Panc1 (cell line): Measurements from ENCODE around the gene USP30. TPM values are rescaled to one million over a fixed set of nuclear protein-coding genes. Genes with fewer than 3 reads are reported as not detected.

ENCODE experiments used
- ATAC-seq: fragments of 200-7000 bp; cut with Tn5 transposase; 2 replicates; pipeline ENCODE4 v1.9.1; 2020; ENCODE audit warnings: mild to moderate bottlenecking, moderate library complexity
- BruUV-seq: library from RNA; stranded (reverse); fragments of 400-500 nt; replicated peaks from 2 replicates; lab custom pipeline; 2021; lab: Mats Ljungman, UMichigan
- CTCF ChIA-PET: fragments of 300-600 bp; sonication (Branson Sonifier 250); formaldehyde crosslinking; loops from one replicate; lab custom pipeline; 2022; ENCODE audit warnings: antibody characterized with exemption; lab: Charles Lee
- POLR2A ChIA-PET: fragments of 300-600 bp; sonication (Branson Sonifier 250); formaldehyde crosslinking; loops from one replicate; lab custom pipeline; 2022; ENCODE audit warnings: antibody characterized with exemption; lab: Charles Lee
- DNase-seq: peaks from one replicate; pipeline ENCODE4 v3.0.0-alpha.2; 2010; ENCODE audit warnings: low read depth, low spot score
- H3K27ac ChIP-seq: 2 replicates; pipeline ENCODE4 v1.5.1; 2011; ENCODE audit warnings: mild to moderate bottlenecking, low read length, inconsistent platforms
- H3K27me3 ChIP-seq: fragments of 200-500 bp; sonication (Bioruptor generic); 2 replicates; pipeline ENCODE4 v1.6.0; 2014; ENCODE audit warnings: low read length, inconsistent platforms; ENCODE audit not compliant: control insufficient read depth, insufficient read depth
- H3K36me3 ChIP-seq: fragments of 200-500 bp; sonication (Bioruptor generic); 2 replicates; pipeline ENCODE4 v1.5.1; 2014; ENCODE audit warnings: inconsistent platforms, mild to moderate bottlenecking, low read length, moderate library complexity; ENCODE audit not compliant: control insufficient read depth, insufficient read depth
- H3K4me1 ChIP-seq: 2 replicates; pipeline ENCODE4 v1.5.1; 2011; ENCODE audit warnings: inconsistent platforms, mild to moderate bottlenecking, low read length, moderate library complexity; ENCODE audit not compliant: control insufficient read depth, insufficient read depth
- H3K4me3 ChIP-seq, 2 experiments: 2 replicates each; pipeline ENCODE4 v1.5.1; 2011 to 2012; ENCODE audit warnings: low read depth in 2 of 2, low read length in 2 of 2, mild to moderate bottlenecking in 2 of 2, inconsistent platforms in 1 of 2, moderate library complexity in 1 of 2
- H3K9me3 ChIP-seq: fragments of 200-500 bp; sonication (Bioruptor generic); 2 replicates; pipeline ENCODE4 v1.5.1; 2014; ENCODE audit warnings: low read depth, mild to moderate bottlenecking, inconsistent platforms, low read length, moderate library complexity; ENCODE audit not compliant: control insufficient read depth, insufficient read depth
- POLR2AphosphoS5 ChIP-seq: IDR thresholded peaks from 2 replicates; pipeline ENCODE4 v1.6.1; 2012; ENCODE audit warnings: mild to moderate bottlenecking, low read depth, low read length, moderate library complexity
- SIN3A ChIP-seq: IDR thresholded peaks from 2 replicates; pipeline ENCODE4 v1.6.1; 2012; ENCODE audit warnings: low read depth, mild to moderate bottlenecking, low read length, moderate library complexity, borderline replicate concordance; ENCODE audit not compliant: insufficient read depth
- TCF7L2 ChIP-seq: IDR thresholded peaks from 2 replicates; pipeline ENCODE4 v1.6.1; 2011; ENCODE audit warnings: mild to moderate bottlenecking, low read depth, low read length, inconsistent platforms
- in situ Hi-C: cut with HindIII; loops from 2 replicates; pipeline ENCODE4 v1.10.0; 2016; ENCODE audit warnings: low sequenced_read_pairs, low pct_unique_long_range_greater_than_20kb
- intact Hi-C: fragments of 100-400 bp; cut with micrococcal nuclease; formaldehyde crosslinking; loops from one replicate; pipeline ENCODE4 v1.10.0; 2022; ENCODE audit not compliant: unreplicated experiment
- total RNA-seq: library from RNA; stranded (reverse); gene quantifications from one replicate; pipeline ENCODE4 v1.2.1, GENCODE V29; 2021; ENCODE audit not compliant: unreplicated experiment
- TF ChIP-seq, protein P1 (sequence below), 2 experiments: IDR thresholded peaks; 2 replicates each; pipeline ENCODE4 v1.6.1; 2011 to 2012; ENCODE audit warnings: low read depth in 2 of 2, control low read depth in 1 of 2, low read length in 1 of 2, mild to moderate bottlenecking in 1 of 2, moderate library complexity in 1 of 2; ENCODE audit not compliant: insufficient read depth in 1 of 2
- TF ChIP-seq, protein P2 (sequence below): fragments of 450-650 bp; IDR thresholded peaks from 2 replicates; pipeline ENCODE4 v1.5.1; 2017; ENCODE audit warnings: mild to moderate bottlenecking

USP30 gene
- total RNA-seq, 1 experiment from 2014 or later = 5.7 TPM

DNA sequence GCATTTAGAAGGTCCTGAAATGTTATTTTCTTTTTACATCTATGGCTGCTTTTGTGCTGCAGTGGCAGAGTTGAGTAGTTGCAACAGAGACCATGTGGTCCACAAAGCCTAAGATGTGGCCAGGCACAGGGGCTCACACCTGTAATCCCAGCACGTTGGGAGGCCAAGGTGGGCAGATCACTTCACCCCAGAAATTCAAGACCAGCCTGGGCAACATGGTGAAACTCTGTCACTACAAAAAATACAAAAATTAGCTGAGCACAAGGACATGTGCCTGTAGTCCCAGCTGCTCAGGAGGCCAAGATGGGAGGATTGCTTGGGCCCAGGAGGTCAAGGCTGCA, 13.4 kb downstream of the USP30 start:
- H3K4me1 ChIP-seq = no peaks in the 10 kb centered on the region
- H3K4me3 ChIP-seq = no peak overlapping the region
- intact Hi-C loops = no loop called here
- no peak for TF ChIP-seq SIN3A
- TF ChIP-seq POLR2AphosphoS5 = no peak
- TF ChIP-seq, protein P1, sequence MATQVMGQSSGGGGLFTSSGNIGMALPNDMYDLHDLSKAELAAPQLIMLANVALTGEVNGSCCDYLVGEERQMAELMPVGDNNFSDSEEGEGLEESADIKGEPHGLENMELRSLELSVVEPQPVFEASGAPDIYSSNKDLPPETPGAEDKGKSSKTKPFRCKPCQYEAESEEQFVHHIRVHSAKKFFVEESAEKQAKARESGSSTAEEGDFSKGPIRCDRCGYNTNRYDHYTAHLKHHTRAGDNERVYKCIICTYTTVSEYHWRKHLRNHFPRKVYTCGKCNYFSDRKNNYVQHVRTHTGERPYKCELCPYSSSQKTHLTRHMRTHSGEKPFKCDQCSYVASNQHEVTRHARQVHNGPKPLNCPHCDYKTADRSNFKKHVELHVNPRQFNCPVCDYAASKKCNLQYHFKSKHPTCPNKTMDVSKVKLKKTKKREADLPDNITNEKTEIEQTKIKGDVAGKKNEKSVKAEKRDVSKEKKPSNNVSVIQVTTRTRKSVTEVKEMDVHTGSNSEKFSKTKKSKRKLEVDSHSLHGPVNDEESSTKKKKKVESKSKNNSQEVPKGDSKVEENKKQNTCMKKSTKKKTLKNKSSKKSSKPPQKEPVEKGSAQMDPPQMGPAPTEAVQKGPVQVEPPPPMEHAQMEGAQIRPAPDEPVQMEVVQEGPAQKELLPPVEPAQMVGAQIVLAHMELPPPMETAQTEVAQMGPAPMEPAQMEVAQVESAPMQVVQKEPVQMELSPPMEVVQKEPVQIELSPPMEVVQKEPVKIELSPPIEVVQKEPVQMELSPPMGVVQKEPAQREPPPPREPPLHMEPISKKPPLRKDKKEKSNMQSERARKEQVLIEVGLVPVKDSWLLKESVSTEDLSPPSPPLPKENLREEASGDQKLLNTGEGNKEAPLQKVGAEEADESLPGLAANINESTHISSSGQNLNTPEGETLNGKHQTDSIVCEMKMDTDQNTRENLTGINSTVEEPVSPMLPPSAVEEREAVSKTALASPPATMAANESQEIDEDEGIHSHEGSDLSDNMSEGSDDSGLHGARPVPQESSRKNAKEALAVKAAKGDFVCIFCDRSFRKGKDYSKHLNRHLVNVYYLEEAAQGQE (IDR thresholded peaks at IDR 0.05; ENCODE audit: insufficient read depth in 1 of 2, low read depth in 2 of 2, low read length in 1 of 2) = no peak
- no peak for TF ChIP-seq TCF7L2
- TF ChIP-seq, protein P2, sequence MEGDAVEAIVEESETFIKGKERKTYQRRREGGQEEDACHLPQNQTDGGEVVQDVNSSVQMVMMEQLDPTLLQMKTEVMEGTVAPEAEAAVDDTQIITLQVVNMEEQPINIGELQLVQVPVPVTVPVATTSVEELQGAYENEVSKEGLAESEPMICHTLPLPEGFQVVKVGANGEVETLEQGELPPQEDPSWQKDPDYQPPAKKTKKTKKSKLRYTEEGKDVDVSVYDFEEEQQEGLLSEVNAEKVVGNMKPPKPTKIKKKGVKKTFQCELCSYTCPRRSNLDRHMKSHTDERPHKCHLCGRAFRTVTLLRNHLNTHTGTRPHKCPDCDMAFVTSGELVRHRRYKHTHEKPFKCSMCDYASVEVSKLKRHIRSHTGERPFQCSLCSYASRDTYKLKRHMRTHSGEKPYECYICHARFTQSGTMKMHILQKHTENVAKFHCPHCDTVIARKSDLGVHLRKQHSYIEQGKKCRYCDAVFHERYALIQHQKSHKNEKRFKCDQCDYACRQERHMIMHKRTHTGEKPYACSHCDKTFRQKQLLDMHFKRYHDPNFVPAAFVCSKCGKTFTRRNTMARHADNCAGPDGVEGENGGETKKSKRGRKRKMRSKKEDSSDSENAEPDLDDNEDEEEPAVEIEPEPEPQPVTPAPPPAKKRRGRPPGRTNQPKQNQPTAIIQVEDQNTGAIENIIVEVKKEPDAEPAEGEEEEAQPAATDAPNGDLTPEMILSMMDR = no peak
- ChIA-PET CTCF (no interaction called here), POLR2A (no interaction called here)
- BruUV-seq = no TSS peak
- H3K9me3 ChIP-seq = no peaks in the 10 kb centered on the region
- DNase-seq (no peak), ATAC-seq (no peak)
- no peaks in the 10 kb centered on the region for H3K27me3 ChIP-seq
- no peaks in the 10 kb centered on the region for H3K36me3 ChIP-seq
- in situ Hi-C loops = no loop called here
- no peak overlapping the region for H3K27ac ChIP-seq

DNA sequence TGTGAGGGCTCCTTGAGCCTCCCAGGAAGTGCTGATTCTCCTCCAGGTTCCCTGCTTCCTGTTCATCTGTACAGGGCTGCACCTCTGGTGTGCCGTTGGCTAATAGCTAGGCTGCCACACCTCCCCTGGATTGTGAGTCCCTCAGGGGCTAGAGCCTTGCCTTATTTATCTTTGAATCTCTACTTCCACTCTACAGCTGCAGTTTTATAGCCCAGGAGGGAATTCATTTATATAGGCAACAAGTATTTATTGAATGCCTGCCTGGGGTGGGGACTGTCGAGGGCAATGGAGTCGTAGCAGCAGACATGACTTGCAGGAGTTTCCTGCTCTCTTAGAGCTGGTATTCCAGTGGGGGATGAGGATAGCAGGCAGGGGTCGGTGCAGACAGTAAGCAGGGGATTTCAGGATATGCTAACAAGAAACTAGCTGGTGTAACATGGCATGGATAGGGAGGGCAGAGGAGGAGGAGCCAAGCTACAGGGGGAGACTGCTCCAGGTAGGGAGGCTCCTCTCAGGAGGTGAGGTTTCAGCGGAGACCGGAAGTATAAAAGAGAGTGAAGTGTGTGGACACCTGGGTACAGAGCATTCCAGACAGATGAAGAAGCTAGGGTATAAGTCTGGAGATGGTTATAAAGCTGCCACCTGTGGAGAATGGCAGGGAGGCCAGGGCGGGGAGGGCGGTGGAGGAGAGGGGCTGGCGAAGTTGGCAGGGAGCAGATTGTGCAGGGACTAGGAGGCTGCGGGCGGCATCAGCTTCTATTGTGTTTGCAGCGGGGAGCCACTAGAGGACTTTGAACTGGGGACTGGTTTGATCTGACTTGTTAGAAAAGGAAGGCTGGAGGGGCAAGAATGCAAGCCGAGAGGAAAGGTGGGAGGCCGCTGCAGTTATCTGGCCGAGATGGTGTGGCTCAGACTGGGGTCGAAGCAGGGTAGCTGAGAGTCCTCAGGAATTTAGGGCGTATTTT, 17.2 kb downstream of the USP30 start:
- ChIA-PET POLR2A (interaction anchor here (0.6 kb wide), 1 partner anchor 28 kb away, joined by 3 read pairs; no protein-coding TSS in a partner anchor), CTCF (no interaction called here)
- TF ChIP-seq SIN3A (no peak), TCF7L2 (no peak), POLR2AphosphoS5 (no peak)
- TF ChIP-seq, protein P1 (IDR thresholded peaks at IDR 0.05; ENCODE audit: insufficient read depth in 1 of 2, low read depth in 2 of 2, low read length in 1 of 2) = no peak
- TF ChIP-seq, protein P2 = no peak
- no TSS peak for BruUV-seq
- no peaks in the 10 kb centered on the region for H3K4me1 ChIP-seq
- ATAC-seq = no peak
- H3K27me3 ChIP-seq = no peaks in the 10 kb centered on the region
- H3K4me3 ChIP-seq = no peak overlapping the region
- no peak for DNase-seq
- H3K27ac ChIP-seq = no peak overlapping the region
- intact Hi-C loops (no loop called here), in situ Hi-C loops (no loop called here)
- H3K9me3 ChIP-seq = no peaks in the 10 kb centered on the region
- no peaks in the 10 kb centered on the region for H3K36me3 ChIP-seq
